Measurements from ENCODE around the gene OR10K2.

- TF ChIP-seq, protein P1, sequence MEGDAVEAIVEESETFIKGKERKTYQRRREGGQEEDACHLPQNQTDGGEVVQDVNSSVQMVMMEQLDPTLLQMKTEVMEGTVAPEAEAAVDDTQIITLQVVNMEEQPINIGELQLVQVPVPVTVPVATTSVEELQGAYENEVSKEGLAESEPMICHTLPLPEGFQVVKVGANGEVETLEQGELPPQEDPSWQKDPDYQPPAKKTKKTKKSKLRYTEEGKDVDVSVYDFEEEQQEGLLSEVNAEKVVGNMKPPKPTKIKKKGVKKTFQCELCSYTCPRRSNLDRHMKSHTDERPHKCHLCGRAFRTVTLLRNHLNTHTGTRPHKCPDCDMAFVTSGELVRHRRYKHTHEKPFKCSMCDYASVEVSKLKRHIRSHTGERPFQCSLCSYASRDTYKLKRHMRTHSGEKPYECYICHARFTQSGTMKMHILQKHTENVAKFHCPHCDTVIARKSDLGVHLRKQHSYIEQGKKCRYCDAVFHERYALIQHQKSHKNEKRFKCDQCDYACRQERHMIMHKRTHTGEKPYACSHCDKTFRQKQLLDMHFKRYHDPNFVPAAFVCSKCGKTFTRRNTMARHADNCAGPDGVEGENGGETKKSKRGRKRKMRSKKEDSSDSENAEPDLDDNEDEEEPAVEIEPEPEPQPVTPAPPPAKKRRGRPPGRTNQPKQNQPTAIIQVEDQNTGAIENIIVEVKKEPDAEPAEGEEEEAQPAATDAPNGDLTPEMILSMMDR (IDR thresholded peaks at IDR 0.05), result no peak
- no peak for TF ChIP-seq POLR2A (IDR thresholded peaks at IDR 0.05)
These were observed 29.4 kb downstream of the OR10K2 start for GRCh38 chr1:158396646-158397045.

All from uterus (tissue), 2 donors.